GM12891 (cell line): ENCODE results near the gene SMCO4.

ENCODE experiments used
- POLR2A ChIP-seq: IDR thresholded peaks from 2 replicates; pipeline ENCODE4 v1.6.1; 2011; ENCODE audit warnings: low read depth, low read length, control low read depth
- POLR2AphosphoS5 ChIP-seq: IDR thresholded peaks from 2 replicates; pipeline ENCODE4 v1.6.1; 2011; ENCODE audit warnings: low read depth, low read length, control low read depth
- SPI1 ChIP-seq: IDR thresholded peaks from 2 replicates; pipeline ENCODE4 v1.6.1; 2011; ENCODE audit warnings: low read depth, low read length, control low read depth
- TAF1 ChIP-seq: IDR thresholded peaks from 2 replicates; pipeline ENCODE4 v1.6.1; 2011; ENCODE audit warnings: low read depth, low read length, control low read depth

- TF ChIP-seq POLR2A (no peak), POLR2AphosphoS5 (no peak), SPI1 (no peak), TAF1 (no peak)
Observed at GRCh38 chr11:93468290-93468689, 74.9 kb downstream of the SMCO4 start.
